SU-DHL-6 (cell line): ENCODE results near the gene FYCO1.

Experiments used
- H2AFZ ChIP-seq: fragments of 200-600 bp; sonication (generic); 2 replicates; pipeline ENCODE4 v1.6.1; 2014; ENCODE audit warnings: low read depth, mild to moderate bottlenecking, moderate library complexity, mixed read lengths, antibody characterized with exemption, low read length; ENCODE audit not compliant: severe bottlenecking
- H3F3A ChIP-seq: fragments of 200-600 bp; shearing (Covaris generic); 2 replicates; pipeline ENCODE4 v1.6.0; 2016; ENCODE audit warnings: antibody characterized with exemption, mild to moderate bottlenecking; ENCODE audit not compliant: insufficient read depth
- H3K27ac ChIP-seq: fragments of 200-600 bp; sonication (generic); 2 replicates; pipeline ENCODE4 v1.5.1; 2016; ENCODE audit warnings: low read depth, mild to moderate bottlenecking, low read length, moderate library complexity, mixed read lengths
- H3K27me3 ChIP-seq: fragments of 200-600 bp; sonication (generic), shearing (Covaris generic); 2 replicates; pipeline ENCODE4 v1.6.0; 2014; ENCODE audit warnings: mild to moderate bottlenecking, low read length
- H3K36me3 ChIP-seq: fragments of 200-600 bp; sonication (generic); 2 replicates; pipeline ENCODE4 v1.6.1; 2014; ENCODE audit warnings: mild to moderate bottlenecking, low read length, mixed read lengths
- H3K4me2 ChIP-seq: fragments of 300-600, 200-600 bp; shearing (Covaris generic), sonication (generic); 2 replicates; pipeline ENCODE4 v1.6.0; 2014; ENCODE audit warnings: low read length, low read depth, mild to moderate bottlenecking; ENCODE audit not compliant: poor library complexity, severe bottlenecking
- H3K4me3 ChIP-seq: fragments of 200-600 bp; sonication (generic); 2 replicates; pipeline ENCODE4 v1.5.1; 2014; ENCODE audit warnings: antibody characterized with exemption, low read length, mild to moderate bottlenecking, mixed read lengths; ENCODE audit not compliant: insufficient read depth, poor library complexity, severe bottlenecking
- H3K79me2 ChIP-seq: fragments of 200-600 bp; sonication (generic); 2 replicates; pipeline ENCODE4 v1.6.1; 2014; ENCODE audit warnings: mild to moderate bottlenecking, low read length, moderate library complexity; ENCODE audit not compliant: insufficient read depth
- H3K9ac ChIP-seq: fragments of 200-600 bp; sonication (generic); 2 replicates; pipeline ENCODE4 v1.7.0; 2014; ENCODE audit warnings: mild to moderate bottlenecking, low read length
- H3K9me2 ChIP-seq: fragments of 200-600 bp; sonication (generic); replicated peaks from 2 replicates; pipeline ENCODE4 v1.6.1; 2014; ENCODE audit warnings: low read length; ENCODE audit not compliant: insufficient read depth
- H3K9me3 ChIP-seq: fragments of 200-600 bp; sonication (generic); 2 replicates; pipeline ENCODE4 v1.6.1; 2014; ENCODE audit warnings: low read length, mixed read lengths; ENCODE audit not compliant: insufficient read depth
- H4K20me1 ChIP-seq: fragments of 200-600 bp; sonication (generic); 2 replicates; pipeline ENCODE4 v1.6.1; 2014; ENCODE audit warnings: low read depth, mild to moderate bottlenecking, antibody characterized with exemption, low read length, moderate library complexity, mixed read lengths
- EZH2phosphoT487 ChIP-seq: fragments of 200-600 bp; sonication (generic), shearing (Covaris generic); conservative IDR thresholded peaks from 2 replicates; pipeline ENCODE4 v1.6.1; 2018; ENCODE audit warnings: mild to moderate bottlenecking, antibody characterized with exemption, low read length, moderate library complexity, mixed read lengths
- TF ChIP-seq, protein P1 (sequence below): fragments of 200-600 bp; sonication (generic); IDR thresholded peaks from one replicate; pipeline ENCODE4 v1.5.1; 2017; ENCODE audit warnings: antibody characterized with exemption, mild to moderate bottlenecking, low read length, moderate library complexity; ENCODE audit not compliant: insufficient read depth, poor library complexity, severe bottlenecking

The FYCO1 gene

DNA sequence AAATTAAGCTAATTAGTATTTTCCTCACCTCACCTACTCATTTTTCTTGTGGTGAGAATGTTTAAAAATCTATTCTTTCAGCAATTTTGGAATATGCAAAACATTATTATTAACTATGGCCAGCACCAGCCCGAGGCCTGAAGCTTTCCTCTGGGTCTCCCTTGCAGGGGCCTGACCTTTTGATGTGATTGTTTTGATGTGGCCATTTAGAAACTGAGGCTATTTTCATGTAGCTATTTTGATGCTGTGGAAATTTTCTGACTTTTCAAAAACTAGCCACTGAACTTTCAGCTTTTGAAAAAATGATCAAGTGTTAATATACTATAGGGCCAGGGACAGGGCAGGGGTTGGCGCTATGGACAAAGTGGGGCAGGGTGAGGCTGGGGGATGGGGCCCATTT, 117.5 kb downstream of the FYCO1 start:
- H3K4me3 ChIP-seq = no peak overlapping the region
- H3K9me2 ChIP-seq = no peaks in the 10 kb centered on the region
- TF ChIP-seq, protein P1, sequence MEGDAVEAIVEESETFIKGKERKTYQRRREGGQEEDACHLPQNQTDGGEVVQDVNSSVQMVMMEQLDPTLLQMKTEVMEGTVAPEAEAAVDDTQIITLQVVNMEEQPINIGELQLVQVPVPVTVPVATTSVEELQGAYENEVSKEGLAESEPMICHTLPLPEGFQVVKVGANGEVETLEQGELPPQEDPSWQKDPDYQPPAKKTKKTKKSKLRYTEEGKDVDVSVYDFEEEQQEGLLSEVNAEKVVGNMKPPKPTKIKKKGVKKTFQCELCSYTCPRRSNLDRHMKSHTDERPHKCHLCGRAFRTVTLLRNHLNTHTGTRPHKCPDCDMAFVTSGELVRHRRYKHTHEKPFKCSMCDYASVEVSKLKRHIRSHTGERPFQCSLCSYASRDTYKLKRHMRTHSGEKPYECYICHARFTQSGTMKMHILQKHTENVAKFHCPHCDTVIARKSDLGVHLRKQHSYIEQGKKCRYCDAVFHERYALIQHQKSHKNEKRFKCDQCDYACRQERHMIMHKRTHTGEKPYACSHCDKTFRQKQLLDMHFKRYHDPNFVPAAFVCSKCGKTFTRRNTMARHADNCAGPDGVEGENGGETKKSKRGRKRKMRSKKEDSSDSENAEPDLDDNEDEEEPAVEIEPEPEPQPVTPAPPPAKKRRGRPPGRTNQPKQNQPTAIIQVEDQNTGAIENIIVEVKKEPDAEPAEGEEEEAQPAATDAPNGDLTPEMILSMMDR = no peak
- no peak for TF ChIP-seq EZH2phosphoT487
- H3K79me2 ChIP-seq = no peaks in the 10 kb centered on the region
- no peak overlapping the region for H3K9ac ChIP-seq
- H3K27me3 ChIP-seq = no peaks in the 10 kb centered on the region
- H3K36me3 ChIP-seq = no peaks in the 10 kb centered on the region
- H3F3A ChIP-seq = no peaks in the 10 kb centered on the region
- H2AFZ ChIP-seq = no peak overlapping the region
- H3K4me2 ChIP-seq = no peak overlapping the region
- H4K20me1 ChIP-seq = no peaks in the 10 kb centered on the region
- no peaks in the 10 kb centered on the region for H3K9me3 ChIP-seq
- no peak overlapping the region for H3K27ac ChIP-seq

DNA sequence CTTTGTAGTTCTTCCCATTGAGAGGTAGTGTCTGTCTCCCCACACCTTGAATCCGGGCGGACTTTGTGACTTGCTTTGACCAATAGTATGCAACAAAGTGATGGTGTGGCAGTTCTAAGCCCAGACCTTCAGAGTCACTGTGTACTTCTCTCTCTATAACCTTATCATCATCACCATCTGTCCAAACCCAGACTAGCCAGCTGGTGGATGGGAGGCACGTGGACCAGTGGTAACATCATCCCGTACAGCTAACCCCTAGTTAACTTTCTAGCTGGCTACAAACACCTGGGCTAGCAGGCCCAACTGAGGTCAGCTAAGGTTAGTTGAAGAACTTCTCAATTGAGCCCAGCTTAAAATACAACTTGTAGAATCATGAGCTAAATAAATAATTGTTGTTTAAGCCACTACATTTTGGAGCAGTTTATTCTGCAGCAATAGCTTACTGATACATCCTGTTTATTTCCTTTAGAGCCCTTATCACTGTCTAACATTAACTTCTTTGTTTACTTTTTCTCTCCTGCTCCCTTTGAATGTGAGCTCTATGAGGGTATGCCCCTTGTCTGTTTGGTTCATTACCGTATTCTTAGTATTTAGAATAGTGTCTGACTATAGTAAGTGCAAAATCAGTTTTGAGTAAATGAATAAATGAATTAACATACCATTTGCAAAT, 120.8 kb downstream of the FYCO1 start:
- Histone ChIP-seq H3K4me2 (no peak overlapping the region), H3K9me2 (no peaks in the 10 kb centered on the region), H3F3A (no peaks in the 10 kb centered on the region), H3K27me3 (no peaks in the 10 kb centered on the region), H4K20me1 (no peaks in the 10 kb centered on the region), H2AFZ (no peak overlapping the region), H3K79me2 (no peaks in the 10 kb centered on the region), H3K4me3 (no peak overlapping the region), H3K9ac (no peak overlapping the region), H3K36me3 (no peaks in the 10 kb centered on the region), H3K9me3 (no peaks in the 10 kb centered on the region), H3K27ac (no peak overlapping the region)
- TF ChIP-seq, protein P1 = no peak

DNA sequence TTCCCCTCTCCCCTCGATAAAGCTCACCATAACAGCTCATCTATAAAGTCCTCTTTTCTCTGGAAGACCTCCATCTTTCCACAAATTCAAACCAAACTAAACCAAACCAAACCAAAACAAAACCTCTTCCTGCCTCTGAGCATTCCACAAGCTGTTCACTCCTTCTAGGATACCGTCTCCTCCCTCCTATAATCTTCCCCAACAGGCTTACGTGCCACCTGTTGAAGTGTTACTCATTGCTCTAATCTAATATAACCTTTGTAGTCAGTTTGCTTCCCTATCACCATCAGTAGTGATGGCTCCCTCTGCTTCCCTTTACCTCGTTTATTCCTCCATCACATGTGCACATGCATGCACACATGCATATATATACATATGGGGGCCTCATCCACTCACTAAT, 122.0 kb downstream of the FYCO1 start:
- H3K27me3 ChIP-seq = no peaks in the 10 kb centered on the region
- no peaks in the 10 kb centered on the region for H4K20me1 ChIP-seq
- no peak overlapping the region for H2AFZ ChIP-seq
- no peaks in the 10 kb centered on the region for H3F3A ChIP-seq
- no peak overlapping the region for H3K4me2 ChIP-seq
- H3K4me3 ChIP-seq = no peak overlapping the region
- no peaks in the 10 kb centered on the region for H3K36me3 ChIP-seq
- H3K9ac ChIP-seq = no peak overlapping the region
- no peak for TF ChIP-seq EZH2phosphoT487
- TF ChIP-seq, protein P1 = no peak
- no peaks in the 10 kb centered on the region for H3K9me2 ChIP-seq
- H3K79me2 ChIP-seq = no peaks in the 10 kb centered on the region
- H3K9me3 ChIP-seq = no peaks in the 10 kb centered on the region
- H3K27ac ChIP-seq = no peak overlapping the region
